ENCODE measurements around the gene MAP7.
"Not testable (repeated sequence)": the region's sequence is repeated elsewhere in the genome, so short reads cannot be mapped to it uniquely, and the experiment has no call there.

DNA sequence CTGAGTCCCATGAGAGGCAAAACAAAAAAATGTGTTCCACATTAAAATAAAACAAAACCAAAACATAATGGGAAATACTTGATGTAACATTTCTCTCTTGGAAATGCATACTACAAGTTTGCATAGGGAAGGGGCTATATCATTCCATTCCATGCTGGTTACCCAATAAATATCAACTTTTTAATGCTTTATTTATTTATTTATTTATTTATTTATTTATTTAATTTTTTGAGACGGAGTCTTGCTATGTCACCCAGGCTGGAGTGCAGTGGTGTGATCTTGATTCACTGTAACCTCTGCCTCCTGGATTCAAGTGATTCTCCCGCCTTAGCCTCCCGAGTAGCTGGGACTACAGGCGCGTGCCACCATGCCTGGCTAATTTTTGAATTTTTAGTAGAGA, 118.9 kb downstream of the MAP7 start:
- TF ChIP-seq MAFK (IDR thresholded peaks at IDR 0.05; ENCODE audit: partially characterized antibody); RFX5 (IDR thresholded peaks at IDR 0.05); BHLHE40 (IDR thresholded peaks at IDR 0.05; ENCODE audit: low read depth, low read length); RCOR1 (IDR thresholded peaks at IDR 0.05; ENCODE audit: low read depth, low read length); JUN (IDR thresholded peaks at IDR 0.05); POLR2A (IDR thresholded peaks at IDR 0.05; ENCODE audit: low read length); EP300 (IDR thresholded peaks at IDR 0.05); ZSCAN20 (CRISPR knock-in tag; IDR thresholded peaks at IDR 0.05); CBX8 (IDR thresholded peaks at IDR 0.05): not testable (repeated sequence)
- TF ChIP-seq, protein P1, sequence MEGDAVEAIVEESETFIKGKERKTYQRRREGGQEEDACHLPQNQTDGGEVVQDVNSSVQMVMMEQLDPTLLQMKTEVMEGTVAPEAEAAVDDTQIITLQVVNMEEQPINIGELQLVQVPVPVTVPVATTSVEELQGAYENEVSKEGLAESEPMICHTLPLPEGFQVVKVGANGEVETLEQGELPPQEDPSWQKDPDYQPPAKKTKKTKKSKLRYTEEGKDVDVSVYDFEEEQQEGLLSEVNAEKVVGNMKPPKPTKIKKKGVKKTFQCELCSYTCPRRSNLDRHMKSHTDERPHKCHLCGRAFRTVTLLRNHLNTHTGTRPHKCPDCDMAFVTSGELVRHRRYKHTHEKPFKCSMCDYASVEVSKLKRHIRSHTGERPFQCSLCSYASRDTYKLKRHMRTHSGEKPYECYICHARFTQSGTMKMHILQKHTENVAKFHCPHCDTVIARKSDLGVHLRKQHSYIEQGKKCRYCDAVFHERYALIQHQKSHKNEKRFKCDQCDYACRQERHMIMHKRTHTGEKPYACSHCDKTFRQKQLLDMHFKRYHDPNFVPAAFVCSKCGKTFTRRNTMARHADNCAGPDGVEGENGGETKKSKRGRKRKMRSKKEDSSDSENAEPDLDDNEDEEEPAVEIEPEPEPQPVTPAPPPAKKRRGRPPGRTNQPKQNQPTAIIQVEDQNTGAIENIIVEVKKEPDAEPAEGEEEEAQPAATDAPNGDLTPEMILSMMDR (IDR thresholded peaks at IDR 0.05): not testable (repeated sequence)
- TF ChIP-seq, protein P2, sequence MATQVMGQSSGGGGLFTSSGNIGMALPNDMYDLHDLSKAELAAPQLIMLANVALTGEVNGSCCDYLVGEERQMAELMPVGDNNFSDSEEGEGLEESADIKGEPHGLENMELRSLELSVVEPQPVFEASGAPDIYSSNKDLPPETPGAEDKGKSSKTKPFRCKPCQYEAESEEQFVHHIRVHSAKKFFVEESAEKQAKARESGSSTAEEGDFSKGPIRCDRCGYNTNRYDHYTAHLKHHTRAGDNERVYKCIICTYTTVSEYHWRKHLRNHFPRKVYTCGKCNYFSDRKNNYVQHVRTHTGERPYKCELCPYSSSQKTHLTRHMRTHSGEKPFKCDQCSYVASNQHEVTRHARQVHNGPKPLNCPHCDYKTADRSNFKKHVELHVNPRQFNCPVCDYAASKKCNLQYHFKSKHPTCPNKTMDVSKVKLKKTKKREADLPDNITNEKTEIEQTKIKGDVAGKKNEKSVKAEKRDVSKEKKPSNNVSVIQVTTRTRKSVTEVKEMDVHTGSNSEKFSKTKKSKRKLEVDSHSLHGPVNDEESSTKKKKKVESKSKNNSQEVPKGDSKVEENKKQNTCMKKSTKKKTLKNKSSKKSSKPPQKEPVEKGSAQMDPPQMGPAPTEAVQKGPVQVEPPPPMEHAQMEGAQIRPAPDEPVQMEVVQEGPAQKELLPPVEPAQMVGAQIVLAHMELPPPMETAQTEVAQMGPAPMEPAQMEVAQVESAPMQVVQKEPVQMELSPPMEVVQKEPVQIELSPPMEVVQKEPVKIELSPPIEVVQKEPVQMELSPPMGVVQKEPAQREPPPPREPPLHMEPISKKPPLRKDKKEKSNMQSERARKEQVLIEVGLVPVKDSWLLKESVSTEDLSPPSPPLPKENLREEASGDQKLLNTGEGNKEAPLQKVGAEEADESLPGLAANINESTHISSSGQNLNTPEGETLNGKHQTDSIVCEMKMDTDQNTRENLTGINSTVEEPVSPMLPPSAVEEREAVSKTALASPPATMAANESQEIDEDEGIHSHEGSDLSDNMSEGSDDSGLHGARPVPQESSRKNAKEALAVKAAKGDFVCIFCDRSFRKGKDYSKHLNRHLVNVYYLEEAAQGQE (IDR thresholded peaks at IDR 0.05): not testable (repeated sequence)
- TF ChIP-seq, protein P3, sequence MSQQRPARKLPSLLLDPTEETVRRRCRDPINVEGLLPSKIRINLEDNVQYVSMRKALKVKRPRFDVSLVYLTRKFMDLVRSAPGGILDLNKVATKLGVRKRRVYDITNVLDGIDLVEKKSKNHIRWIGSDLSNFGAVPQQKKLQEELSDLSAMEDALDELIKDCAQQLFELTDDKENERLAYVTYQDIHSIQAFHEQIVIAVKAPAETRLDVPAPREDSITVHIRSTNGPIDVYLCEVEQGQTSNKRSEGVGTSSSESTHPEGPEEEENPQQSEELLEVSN (IDR thresholded peaks at IDR 0.05; ENCODE audit: borderline replicate concordance, low read depth): not testable (repeated sequence)
